Left ventricle myocardium superior (tissue), 1 donor: ENCODE measurements around the gene MST1R. TPM values are rescaled to one million over a fixed set of nuclear protein-coding genes. Genes with fewer than 3 reads are reported as not detected.
A peak's percentile ranks its signal among the peaks of the same experiment; 100 is the strongest.
"Not testable (repeated sequence)": the region's sequence is repeated elsewhere in the genome, so short reads cannot be mapped to it uniquely, and the experiment has no call there.

ENCODE experiments used
- ATAC-seq: fragments of 200-7000 bp; cut with Tn5 transposase; one replicate; pipeline ENCODE4 v1.9.1; 2020; ENCODE audit warnings: mild to moderate bottlenecking, moderate library complexity
- DNase-seq: peaks from one replicate; pipeline ENCODE4 v3.0.0-alpha.2; 2020
- intact Hi-C: fragments of 100-400 bp; cut with micrococcal nuclease; formaldehyde crosslinking; loops from one replicate; pipeline ENCODE4 v1.11.0; 2022
- long read RNA-seq: library from polyadenylated mRNA; unstranded; transcript quantifications from one replicate; pipeline ENCODE4 v2.0.0, GENCODE V29; 2021
- total RNA-seq: library from RNA; stranded (reverse); fragmentation: NEBNext Ultra II Directional; extraction: Animal tissue kit (Norgen Biotek cat#: 25700); gene quantifications from one replicate; pipeline ENCODE4 v1.2.1, GENCODE V29; 2021
- donor health status: DM: no; HTN: yes; CAD: no; lungs with severe emphysema.

Gene MST1R
- 2.3 TPM for total RNA-seq
- long read RNA-seq, partial matches to known transcripts: 1 of 1 reads
- long read RNA-seq, other reads (novel, unspliced or antisense): 0 of 1 reads

GRCh38 chr3:49903451-49904424 is at the start of gene MST1R:
MST1R (minus strand) TSS chr3:49903873; CDS start chr3:49903609, 264 bp downstream.
- ATAC-seq: peak; percentile 88
- intact Hi-C loops: no loop called here
- DNase-seq: peak; percentile 86

- DNase-seq (no peak), ATAC-seq (no peak)
- intact Hi-C loops: no loop called here
Measured at GRCh38 chr3:49952924-49953323, 49.3 kb upstream of the MST1R start.

- DNase-seq: no peak
- intact Hi-C loops: no loop called here
- no peak for ATAC-seq
Measured at GRCh38 chr3:49942651-49943050, 39.0 kb upstream of the MST1R start.

GRCh38 chr3:49940667-49941249 is 37.1 kb upstream of the MST1R start:
- intact Hi-C loops: no loop called here
- DNase-seq: no peak
- ATAC-seq: no peak

GRCh38 chr3:49939858-49940666 is 36.4 kb upstream of the MST1R start, which contains the start of gene RBM6:
RBM6 (plus strand) TSS chr3:49940150; CDS start chr3:49962642, 22,492 bp downstream.
- peak; percentile 99 for DNase-seq
- intact Hi-C loops: no loop called here
- peak; percentile 99 for ATAC-seq

GRCh38 chr3:49937090-49937489 is 33.4 kb upstream of the MST1R start:
- ATAC-seq (no peak), DNase-seq (no peak)
- intact Hi-C loops: no loop called here

- intact Hi-C loops, DNase-seq, ATAC-seq: not testable (repeated sequence)
Measured at GRCh38 chr3:49932281-49932680, 28.6 kb upstream of the MST1R start.

GRCh38 chr3:49930922-49931321 is 27.2 kb upstream of the MST1R start:
- intact Hi-C loops: no loop called here
- DNase-seq: no peak
- ATAC-seq: no peak

- DNase-seq (no peak), ATAC-seq (no peak)
- intact Hi-C loops: no loop called here
Measured at GRCh38 chr3:49930168-49930690, 26.6 kb upstream of the MST1R start.

GRCh38 chr3:49929291-49930167 is 25.9 kb upstream of the MST1R start, which contains the start of gene MON1A:
MON1A (minus strand) TSS chr3:49929811; CDS start chr3:49913346, 16,465 bp downstream.
- intact Hi-C loops: no loop called here
- ATAC-seq: peak; percentile 99
- peak; percentile 98 for DNase-seq

- intact Hi-C loops: no loop called here
- ATAC-seq (no peak), DNase-seq (no peak)
Measured at GRCh38 chr3:49928481-49929017, 24.9 kb upstream of the MST1R start.

- ATAC-seq (no peak), DNase-seq (no peak)
- intact Hi-C loops: no loop called here
Measured at GRCh38 chr3:49927798-49928197, 24.1 kb upstream of the MST1R start.

- DNase-seq (no peak), ATAC-seq (no peak)
- intact Hi-C loops: no loop called here
Measured at GRCh38 chr3:49926117-49926728, 22.6 kb upstream of the MST1R start.

- intact Hi-C loops: no loop called here
- ATAC-seq (no peak), DNase-seq (no peak)
Measured at GRCh38 chr3:49925485-49925884, 21.8 kb upstream of the MST1R start.

- intact Hi-C loops: no loop called here
- no peak for ATAC-seq
- DNase-seq: no peak
Measured at GRCh38 chr3:49924683-49925082, 21.0 kb upstream of the MST1R start.

- ATAC-seq, DNase-seq, intact Hi-C loops: not testable (repeated sequence)
Measured at GRCh38 chr3:49917806-49918590, 14.3 kb upstream of the MST1R start.

GRCh38 chr3:49916686-49917085 is 13.0 kb upstream of the MST1R start:
- no peak for DNase-seq
- intact Hi-C loops: no loop called here
- no peak for ATAC-seq
